Activated T-cell treated with anti-CD3 and anti-CD28 coated beads for 24 hours (primary cell): ENCODE measurements around the gene MRPS18A.
"Not testable (repeated sequence)": the region's sequence is repeated elsewhere in the genome, so short reads cannot be mapped to it uniquely, and the experiment has no call there.

Experiments used
- DNase-seq: peaks from one replicate; pipeline ENCODE4 v3.0.0-alpha.2; 2020; ENCODE audit warnings: low read depth

The MRPS18A gene

DNA sequence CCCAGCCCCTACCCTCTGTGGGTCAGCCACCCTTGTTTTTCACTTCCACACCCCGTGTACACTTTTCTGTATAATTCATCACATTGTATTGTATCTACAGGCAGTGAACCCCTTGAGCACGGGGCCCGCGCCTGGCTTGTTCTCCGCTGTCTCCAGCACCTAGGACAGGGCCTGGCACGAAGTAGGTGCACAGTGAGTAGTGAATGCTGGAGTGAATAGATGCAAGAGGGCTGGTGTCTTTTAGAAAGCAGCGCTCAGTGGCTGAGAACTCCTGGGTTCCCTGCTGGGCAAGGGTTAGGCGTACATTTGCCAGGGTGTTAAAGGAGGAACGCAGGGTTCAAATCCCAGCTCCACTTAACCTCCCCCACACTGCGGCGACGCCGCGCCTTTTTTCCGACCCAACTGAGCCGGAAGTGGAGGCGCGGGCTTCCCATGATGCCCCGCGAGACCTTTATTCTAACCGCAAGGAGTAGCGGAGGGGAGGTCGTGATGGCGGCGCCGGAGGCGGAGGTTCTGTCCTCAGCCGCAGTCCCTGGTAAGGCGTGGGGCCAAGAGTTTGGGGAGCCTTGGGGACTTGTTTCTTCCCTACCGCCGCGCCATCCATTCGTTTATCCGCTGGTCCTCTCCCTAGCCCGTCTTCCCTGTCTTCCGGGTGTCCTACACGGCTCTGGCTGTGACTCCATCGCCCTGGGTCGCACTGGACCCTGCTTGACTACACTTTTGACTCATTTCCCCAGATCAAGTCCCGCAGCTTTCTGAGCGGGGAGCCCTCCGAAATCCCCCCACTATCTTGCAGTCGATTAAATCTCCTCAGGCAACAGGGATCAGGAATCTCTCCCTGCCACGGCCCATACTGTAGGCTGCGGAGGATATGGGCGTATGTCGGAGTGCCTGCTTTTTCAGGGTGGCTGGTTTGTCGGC is 51.9 kb downstream of the MRPS18A start, which contains the start of gene MAD2L1BP:
Gene MAD2L1BP, plus strand, starts transcription at position 454 of the 921 bp plus-strand sequence. Its CDS starts 36 bp downstream, at position 490.
- DNase-seq = peak; percentile 83

DNA sequence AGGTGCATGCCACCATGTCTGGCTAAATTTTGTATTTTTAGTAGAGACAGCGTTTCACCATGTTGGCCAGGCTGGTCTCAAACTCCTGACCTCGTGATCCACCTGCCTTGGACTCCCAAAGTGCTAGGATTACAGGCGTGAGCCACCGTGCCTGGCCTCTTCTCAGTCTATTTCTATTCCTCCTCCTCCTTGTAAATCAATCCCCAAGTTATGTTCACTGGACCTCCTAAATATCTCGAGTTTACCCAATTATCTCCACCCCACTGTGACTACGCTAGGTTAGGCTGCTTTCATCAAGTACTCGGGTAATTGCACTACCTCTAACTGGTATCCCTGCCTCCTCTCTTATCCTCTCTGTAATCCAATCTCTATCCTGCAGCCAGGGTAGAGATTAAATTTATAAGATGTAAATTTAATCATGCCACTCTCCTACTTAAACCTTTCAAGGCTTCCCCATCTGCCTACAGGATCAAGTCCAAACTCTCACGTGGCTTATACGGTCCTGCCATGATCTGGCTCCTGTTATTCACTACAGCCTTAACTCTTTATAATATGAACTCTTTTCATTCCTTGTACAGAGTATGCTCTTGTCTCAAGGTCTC is 52.8 kb downstream of the MRPS18A start:
- DNase-seq = no peak

DNA sequence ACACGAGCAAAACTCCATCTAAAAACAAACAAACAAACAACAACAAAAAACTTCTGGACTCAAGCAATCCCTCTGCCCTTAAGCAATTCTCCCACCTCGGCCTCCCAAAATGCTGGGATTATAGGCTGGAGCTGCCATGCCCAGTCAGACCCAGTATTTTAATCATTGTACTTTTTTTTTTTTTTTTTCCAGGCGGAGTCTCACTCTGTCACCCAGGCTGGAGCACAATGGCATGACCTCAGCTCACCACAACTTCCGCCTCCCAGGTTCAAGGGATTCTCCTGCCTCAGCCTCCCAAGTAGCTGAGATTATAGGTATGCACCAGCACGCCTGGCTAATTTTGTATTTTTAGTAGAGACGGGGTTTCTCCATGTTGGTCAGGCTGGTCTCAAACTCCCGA is 54.6 kb downstream of the MRPS18A start:
- DNase-seq = not testable (repeated sequence)

DNA sequence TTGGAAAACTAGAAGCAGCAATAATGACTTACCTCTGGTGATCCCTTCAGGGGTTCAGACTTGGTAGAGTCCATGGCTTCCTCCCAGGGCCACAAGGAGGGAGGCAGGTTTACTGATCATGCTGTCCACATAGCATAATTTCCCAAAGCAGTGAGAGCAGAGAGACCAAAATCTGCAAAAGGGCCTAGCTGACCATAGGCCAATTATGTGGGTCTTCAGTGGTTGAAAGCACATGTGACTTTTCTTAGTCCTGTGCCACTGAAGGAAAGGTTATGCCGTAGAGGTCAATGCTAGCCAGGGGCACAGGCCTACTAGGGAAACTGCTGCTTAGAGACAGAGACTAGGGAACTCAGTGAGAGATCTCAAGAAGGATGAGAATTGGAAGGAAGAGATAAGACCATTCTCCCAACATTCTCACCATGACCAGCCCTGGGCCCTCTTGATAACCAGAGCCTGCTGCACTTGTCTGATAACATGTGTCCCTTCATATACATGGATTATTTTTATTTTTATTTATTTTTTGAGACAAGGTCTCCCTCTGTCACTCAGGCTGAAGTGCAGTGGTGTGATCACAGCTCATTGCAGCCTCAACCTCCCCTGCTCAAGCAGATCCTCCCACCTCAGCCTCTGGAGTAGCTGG is 56.5 kb downstream of the MRPS18A start:
- no peak for DNase-seq

DNA sequence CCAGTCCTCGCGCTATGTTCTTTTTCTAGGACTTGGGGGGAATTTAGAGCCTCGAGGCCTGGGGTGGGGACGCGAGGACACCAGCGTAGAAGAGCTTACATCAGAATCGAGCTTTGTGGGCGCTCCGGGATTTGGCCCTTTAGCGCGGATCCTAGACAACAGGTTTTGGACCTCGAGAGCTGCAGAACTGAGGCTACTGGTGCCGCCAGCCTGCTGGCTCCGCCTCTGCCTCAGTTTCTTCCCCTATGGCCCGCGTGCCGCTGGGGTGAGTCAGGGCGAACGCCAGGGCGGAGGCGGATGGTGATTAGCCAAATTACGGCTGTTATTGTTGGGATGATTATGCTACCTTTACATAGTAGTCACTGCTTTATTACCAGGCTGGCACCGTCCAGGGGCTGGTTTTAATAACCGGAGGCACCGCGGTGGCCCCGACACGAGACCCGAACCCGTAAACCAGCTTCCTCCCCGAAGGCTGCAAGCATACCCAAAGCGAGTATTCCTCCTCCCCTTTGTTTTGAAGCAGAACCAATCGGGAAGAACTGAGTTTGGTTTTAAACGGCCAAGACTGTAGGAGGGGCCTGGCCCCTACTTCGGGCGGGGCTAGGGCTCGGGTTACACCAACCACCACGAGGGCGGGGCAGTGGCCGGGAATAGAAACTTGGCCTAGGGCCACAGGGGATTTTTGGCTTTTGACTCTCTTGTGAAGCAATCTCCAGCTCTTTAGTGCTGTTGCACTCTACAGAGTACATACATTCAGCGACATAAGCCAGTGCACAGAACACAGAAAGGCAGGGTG is 57.9 kb downstream of the MRPS18A start:
- peak; percentile 79 for DNase-seq

DNA sequence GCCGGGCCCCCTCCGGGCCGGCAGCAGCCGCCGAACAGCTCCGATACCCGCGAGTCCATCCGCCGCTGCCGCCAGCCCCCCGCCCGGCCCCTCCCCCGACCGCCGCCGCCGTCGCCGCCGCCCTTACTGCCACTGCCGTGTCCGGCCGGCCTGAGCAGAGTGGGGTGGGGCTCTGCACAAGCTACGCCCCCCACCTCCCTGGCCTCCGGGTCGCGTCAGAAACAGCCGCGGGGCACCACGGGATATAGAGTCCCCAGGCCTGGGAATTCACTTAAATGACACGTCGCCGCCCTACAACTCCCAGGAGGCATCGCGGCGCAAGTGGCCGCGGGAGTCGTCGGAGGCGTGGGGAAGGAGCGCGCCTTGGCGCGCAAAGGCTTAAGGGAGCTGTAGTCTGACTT is 58.5 kb downstream of the MRPS18A start, which contains the start of gene GTPBP2:
Gene GTPBP2, minus strand, starts transcription at position 161 of the 401 bp plus-strand sequence. Its CDS starts 102 bp downstream, at position 59.
- peak; percentile 94 for DNase-seq

DNA sequence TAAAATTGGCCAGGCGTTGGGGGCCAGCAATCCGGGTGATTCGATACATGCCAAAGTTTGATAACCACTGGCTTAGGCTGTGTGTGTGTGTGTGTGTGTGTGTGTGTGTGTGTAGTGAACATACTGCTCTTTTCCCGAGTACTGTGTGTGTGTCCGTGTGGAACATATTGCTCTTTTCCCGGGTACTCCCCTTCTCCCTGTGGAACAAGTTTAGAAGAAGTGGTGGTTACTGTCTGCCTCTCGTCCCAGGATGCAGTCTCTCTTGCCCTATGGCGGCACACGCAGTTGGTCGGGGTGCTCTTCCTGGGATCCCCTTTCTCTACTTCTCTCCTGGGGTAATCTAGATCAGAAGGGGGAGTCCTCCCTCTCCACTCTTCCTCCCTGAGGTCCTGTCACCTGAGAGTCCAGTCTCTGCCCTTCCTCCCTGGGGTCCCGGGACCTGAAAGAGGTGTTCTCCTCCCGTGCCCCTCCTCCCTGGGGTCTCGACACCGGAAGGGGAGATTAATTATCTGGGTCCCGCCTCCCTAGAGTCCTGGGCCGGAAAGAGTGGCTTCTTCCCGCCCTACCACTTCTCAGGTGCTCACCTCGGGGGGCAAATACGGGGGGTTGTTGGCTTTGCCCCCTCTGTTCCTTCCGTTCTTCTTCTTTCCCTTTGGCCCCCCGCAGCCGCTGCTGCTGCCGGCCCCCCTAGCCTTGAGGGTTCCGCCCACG is 59.0 kb downstream of the MRPS18A start:
- DNase-seq = peak; percentile 33

DNA sequence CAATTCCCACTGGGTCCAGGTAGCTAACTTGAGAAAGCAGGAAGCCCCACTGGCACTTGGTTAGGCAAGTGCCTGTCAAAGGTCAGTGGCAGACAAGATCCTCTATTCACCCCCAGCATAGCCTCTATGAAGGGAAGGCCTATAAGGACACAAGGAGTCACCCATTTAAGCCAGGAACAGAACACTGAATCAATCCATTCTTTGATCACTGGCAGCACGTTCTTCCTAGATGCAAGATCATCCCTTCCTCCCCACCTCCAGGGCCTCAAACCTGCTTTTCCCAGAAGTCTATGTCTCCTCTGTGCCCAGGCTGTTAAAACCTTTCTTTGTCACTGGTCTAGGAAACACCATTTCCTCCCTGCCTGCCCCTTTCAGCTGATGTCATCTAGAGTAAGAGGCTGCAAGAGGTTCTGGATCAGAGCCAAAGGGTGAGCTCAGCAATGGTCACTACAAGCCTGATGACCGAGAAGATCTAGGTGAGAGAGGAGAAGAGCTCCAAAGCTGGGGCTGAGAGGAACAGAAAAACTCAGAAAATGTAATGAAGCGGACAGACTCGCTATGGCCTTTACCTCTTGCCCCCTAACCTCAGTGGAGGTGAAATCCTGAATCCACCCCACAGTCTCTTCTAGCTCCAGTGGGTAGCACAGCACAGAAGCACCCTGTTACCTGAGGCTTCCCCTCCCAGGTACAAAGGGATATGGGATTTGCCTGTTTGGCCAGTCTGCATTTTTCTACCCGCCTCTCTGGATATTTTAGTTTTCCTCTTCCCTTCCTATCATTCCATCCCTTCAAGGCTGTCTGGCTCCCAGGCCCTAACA is 60.4 kb downstream of the MRPS18A start:
- DNase-seq = no peak

DNA sequence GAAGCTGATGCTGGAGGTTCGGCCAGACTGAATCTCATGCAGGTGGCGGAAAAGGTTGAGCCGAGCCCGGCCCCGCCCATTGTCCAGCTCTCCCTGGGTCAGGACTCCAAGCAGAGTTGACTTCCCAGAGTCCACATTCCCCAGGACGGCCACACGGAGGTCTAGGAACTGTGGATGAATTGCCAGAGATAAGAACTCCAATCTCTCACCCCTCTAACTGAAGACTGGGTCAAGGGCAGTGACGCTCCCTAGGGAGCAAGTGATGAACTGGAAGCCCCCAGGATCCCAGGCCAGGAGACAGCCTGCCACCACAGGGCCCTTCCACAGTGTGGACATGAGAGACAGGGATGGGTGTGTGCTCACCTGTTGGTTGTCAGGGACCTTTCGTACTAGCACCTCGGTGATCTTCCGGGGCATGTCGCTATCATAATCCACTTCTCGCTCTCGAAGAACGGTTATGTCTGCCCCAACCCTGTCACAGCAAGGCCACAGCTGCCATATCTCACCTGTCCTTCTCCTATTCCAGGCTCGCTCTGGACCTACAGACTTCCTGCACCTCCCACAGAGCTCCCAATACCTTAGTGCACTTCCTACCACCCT is 62.1 kb downstream of the MRPS18A start:
- DNase-seq = no peak

DNA sequence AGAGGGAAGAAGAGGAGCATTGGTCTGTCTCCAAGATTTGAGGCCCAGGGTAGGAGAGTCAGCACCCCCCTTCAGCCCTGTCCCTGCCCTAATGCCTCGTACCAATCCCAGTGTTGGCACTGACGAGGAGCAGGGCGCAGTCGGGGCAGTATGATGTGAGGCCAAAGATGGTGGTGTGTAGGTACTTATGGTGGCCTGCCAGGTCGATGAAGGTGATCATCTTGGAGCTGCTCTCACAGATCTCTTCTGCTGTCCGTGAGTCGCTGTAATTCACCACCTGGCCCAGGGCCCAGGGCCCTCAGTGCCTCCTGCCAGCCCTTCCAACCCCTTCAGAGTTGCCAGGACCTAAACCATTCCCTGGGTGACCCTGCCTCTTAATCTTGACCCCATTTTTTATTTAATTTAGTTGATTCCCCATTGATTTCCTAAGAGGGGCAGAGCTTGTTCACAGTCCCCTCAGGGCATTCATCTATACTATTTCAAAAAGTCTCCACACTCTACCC is 62.8 kb downstream of the MRPS18A start:
- DNase-seq = no peak

DNA sequence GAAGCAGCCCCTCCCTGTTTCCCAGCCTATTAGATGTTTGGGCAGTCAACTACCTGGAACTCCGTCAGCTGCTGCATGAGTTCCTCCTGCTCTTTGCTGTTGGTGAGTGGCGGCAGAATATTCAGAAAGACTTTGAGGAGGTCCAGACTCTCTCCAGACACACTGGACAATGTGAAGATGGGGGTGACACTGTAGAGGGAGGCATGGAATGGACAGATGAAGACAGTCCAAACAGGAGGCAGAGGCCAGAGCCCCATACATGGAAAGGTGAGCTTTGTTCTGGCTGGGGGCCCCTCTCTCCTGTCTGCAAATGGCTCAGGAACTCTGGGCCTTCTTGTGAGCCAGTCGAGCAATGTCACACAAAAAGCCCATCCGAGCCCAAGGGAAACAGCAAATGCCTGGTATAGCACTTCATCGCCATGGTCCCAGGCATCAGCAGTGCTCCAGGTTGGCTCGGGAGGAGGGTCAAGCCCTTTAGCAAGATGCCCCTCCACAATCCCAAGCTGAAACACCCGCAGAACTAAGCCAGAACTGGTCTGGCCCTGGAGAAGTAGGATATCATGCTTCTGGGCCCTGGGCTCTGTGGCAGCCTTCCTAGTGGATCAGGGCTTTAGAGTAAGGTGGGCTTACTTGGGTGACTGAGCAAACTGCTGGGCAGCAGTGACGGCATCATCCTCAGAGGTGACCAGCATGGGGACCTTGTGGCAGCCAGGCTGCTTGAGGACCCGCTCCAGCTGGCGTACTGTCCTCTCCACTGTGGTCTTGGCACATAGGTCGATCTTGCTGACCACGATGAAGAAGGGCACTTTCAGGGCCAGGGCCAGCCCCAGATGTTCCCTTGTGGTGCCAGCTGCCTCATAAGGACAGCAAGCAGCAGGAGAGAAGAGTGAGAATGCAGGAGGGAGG is 63.5 kb downstream of the MRPS18A start:
- no peak for DNase-seq

DNA sequence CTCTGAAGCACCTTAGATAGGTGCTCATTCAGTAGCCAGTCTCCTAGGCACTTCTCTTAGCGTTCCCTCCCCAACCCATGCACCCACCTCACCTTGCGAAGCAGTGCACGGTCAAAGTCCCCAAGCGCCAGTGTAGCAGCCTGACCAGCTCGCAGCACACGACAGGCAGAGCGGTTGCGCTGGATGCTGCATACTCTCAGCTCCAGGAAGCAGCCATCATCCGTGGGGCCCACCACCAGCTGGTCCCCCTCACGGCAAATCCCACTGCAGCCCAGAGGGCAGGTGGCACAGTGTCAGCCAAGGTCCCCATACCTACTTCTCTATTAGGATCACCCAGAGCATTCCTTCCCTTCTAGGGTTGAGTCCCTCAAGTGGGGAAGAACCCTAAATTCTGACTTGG is 65.0 kb downstream of the MRPS18A start:
- no peak for DNase-seq

DNA sequence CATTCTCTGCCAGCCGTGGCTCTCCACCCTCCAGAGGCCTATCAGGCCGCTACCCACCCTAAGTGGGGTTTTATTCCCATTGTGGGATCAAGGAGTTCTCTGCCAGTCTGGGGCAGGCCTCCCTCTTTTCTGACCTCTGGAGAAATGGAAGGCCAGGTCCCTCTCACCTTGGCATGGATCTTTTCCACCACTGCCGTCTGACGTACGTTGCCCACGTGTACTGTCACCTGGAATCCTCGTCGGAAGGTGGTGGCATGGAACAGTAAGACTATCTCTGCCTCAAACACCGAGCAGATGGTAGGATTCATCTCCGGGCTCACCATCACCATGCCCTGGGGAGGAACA is 65.8 kb downstream of the MRPS18A start:
- DNase-seq = no peak
